GM18507 (cell line): Measurements from ENCODE around the gene SLC9A9.
"Not testable (repeated sequence)": the region's sequence is repeated elsewhere in the genome, so short reads cannot be mapped to it uniquely, and the experiment has no call there.

Source experiments
- DNase-seq: peaks from one replicate; pipeline ENCODE4 v3.0.0; 2011; ENCODE audit warnings: low read depth; ENCODE audit not compliant: insufficient read length; ENCODE audit errors: extremely low spot score
- FAIRE-seq: peaks from 2 replicates; lab custom pipeline; 2011; peaks lifted over from hg19 to GRCh38; lab: Jason Lieb, UNC

Gene SLC9A9

DNA sequence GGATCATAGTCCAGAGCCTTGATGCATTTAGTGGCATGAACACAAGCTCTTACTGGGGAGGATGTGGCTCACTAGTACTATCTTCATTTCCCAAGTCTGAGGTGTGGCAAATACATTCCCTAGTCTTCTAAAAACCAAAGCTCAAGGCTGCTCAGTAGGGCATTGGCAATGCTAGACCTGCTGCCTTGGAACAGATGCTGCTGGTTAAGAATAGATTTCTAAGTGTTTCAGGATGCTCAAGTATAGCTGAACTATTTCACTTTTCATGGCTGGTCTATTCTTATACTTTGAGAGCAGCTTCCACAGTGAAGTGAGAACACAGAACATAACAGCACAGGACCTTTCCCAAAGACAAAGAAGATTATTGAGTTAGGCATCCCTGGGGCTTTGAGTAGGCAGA, 549.9 kb downstream of the SLC9A9 start:
- DNase-seq (no peak), FAIRE-seq (no peak)

DNA sequence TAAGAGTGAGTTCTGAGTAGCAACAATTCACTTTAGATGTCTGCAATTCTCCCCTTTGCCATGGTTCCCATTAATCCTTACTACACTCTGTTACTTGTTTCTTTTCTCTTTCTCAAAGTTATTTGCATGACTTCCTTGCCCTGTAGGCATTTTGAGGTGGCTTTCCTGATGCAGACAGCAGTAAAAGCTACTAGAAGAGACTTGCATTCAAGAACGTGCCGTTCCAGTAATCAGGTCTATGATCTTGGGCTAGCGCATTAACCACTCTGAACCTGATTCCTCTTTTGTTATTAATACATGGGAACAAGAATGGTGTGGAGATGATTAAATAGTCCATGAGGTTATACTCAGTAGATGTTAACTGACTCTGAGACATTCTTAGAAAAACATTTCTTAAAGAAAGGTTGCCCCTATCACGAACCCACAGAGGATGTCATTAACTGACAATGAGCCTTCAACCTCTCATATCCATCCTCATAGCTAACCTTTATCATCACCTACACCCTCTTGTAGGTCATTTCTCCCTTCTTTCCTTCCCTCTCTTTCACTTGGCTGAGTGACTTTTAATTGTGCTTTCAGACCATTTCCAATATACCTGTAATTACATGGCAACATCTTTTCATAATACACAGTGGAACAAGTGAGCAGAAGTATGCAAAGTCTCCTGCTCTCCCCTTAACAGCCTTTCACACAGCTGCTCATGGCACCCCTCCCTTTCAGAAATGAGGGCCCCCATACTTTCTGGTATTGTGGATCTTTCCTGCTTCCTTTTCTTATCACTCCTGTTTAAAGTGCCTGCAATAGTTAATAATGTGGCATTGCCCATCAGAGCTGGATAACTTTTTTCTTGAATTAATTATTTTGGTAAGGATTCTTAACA, 552.8 kb downstream of the SLC9A9 start:
- FAIRE-seq: peak; percentile 5

GRCh38 chr3:143294188-143294587, 554.1 kb downstream of the SLC9A9 start:
- no peak for FAIRE-seq
- DNase-seq: no peak

More for the DNA sequence above, 552.8 kb downstream of the SLC9A9 start:
- no peak for DNase-seq

- FAIRE-seq (no peak), DNase-seq (no peak)
Observed at GRCh38 chr3:143291836-143292447, 556.3 kb downstream of the SLC9A9 start.

DNA sequence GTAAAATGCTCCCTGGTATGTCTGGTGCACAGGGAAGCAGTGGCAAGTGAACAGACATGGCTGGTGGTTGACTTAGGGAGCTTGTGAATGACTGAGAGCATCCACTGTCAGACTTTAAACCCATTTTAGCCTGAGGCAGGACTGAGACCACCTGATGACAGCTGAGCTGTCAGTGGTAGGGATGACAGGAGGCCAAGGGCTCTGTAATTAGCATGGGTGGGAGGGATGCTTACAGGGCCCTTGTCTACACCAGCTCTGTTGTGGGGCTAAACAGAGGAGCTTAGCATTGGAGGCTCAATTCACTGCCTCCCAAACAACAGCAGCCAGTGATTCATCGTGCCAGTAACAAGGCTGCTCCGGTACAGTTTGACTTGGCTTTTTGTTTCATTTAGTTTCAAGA, 559.3 kb downstream of the SLC9A9 start:
- DNase-seq: no peak
- FAIRE-seq: no peak

DNA sequence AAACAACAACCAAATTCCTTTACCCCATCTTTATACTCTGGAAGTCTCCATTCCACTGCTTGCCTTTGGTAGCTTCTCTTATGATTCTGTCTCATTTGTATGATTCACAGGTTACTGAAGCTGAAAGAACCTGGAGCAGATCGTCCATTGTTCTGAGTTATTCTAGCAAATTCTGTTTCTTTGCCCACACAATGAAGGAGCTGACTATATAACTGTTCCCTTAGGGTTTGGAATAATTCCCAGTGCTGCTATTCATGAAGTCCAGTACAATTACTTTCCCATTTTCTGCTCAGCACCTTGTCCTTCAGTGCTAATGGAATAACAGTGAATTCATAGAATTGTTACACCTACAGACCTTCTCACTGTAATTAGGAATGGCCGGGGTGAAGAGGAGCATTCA, 560.9 kb downstream of the SLC9A9 start:
- FAIRE-seq (no peak), DNase-seq (no peak)

DNA sequence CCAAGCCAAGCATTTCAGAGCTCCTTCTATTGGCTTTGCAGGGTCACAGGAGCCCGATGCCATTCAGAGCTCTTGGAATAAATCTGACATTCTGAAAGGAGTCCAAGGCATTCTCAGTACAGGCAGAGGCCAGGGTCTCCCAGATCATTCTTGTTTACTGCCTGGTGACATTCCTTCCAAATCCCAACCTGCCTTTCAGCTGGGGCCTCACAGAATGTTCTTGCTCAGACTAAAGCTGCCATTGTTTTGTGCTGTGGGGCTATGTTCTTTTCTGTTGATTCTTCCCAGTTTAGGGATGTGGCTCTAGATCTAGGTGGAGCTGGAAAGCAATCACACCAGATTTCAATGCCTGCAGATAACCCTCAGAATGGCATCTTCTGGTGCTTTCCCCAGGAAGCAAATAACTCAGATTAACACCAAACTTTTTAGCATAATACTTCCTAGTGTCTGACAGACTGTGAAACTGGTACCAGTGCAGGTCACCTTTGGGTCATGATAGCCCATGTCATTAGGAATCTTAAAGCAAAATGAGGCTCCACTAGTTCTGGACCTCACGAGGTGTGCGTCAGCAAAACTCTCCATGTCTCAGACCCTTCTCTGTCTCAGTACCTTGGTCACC, 561.8 kb downstream of the SLC9A9 start:
- DNase-seq: no peak
- FAIRE-seq: no peak

GRCh38 chr3:143283432-143284128, 564.7 kb downstream of the SLC9A9 start:
- FAIRE-seq: no peak
- DNase-seq: no peak

GRCh38 chr3:143280984-143281383, 567.3 kb downstream of the SLC9A9 start:
- FAIRE-seq: no peak
- no peak for DNase-seq

- FAIRE-seq: not testable (repeated sequence)
Observed at GRCh38 chr3:143279567-143279966, 568.7 kb downstream of the SLC9A9 start.

GRCh38 chr3:143278721-143279120, 569.5 kb downstream of the SLC9A9 start:
- DNase-seq: no peak
- FAIRE-seq: no peak

More at GRCh38 chr3:143279567-143279966, 568.7 kb downstream of the SLC9A9 start:
- not testable (repeated sequence) for DNase-seq

DNA sequence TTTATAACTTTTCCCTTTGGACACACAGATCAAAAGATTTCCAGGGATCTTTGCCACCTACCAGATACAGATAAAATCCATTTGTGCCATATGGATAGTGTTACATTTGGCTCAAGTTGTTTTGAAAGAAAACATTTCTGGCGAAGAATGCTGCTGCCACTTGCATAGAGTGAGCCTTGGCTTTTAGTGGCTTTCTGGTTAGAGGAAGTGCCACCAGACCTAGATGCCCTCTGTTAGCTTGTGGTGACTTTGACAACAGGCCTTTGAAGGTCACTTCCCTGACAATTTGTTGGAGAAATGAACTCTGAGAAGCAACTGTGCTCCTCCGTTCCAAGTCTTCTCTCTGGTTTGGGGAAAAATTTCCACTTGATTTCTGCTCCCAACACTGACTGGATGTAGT, 570.7 kb downstream of the SLC9A9 start:
- DNase-seq (no peak), FAIRE-seq (no peak)

DNA sequence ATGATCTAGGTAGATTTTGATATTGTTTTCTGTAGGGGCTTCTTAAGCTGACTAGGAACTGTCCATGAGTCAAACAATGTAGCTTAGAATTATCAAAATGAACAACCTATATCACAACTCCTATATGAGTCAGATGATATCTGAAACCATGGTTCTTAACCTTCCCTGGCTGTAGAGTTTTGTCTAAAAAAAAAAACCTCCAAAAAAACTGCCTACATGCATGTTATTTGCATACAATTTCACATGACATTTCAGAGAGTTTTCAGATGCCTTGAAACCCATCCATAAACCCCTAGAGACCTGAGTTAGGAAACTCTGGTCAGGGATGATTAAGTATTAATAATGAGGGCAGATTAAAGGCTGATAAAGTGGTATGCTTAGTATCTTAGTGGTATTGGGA, 571.7 kb downstream of the SLC9A9 start:
- FAIRE-seq (peak; percentile 12), DNase-seq (no peak)

DNA sequence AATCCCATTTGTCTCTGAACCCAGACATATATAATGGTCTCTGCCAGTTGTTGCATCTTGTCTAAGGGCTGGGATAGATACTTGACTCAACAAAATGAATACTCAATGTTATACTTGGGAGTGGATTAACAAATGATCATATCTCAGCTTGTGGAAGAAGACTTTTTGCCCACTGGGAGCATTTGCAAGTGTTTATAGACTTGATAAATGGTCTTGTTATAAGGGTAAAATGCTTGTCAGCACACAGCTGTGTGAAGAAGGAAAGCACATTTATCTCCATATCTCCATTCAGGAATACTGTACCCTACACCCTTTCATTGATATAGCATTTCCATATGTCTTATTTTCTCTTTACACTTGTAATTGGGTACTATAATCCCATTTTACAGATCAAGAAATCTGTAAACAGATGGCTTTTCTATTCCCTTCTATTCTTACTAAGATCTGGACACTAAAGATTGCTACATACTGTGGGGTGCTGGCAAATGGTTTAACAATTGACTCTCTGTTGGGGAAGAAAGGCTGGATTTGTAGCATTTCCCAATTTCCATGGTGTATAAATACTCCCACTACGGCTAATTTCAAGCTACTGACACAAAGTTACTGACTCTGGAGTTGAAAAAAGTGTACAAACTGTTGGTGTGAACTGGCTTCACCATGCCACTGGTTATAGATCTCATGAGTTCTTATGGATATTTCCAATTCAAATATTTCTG, 574.1 kb downstream of the SLC9A9 start:
- DNase-seq (no peak), FAIRE-seq (no peak)

- DNase-seq (no peak), FAIRE-seq (no peak)
Observed at GRCh38 chr3:143271136-143271535, 577.1 kb downstream of the SLC9A9 start.

- FAIRE-seq (no peak), DNase-seq (no peak)
Observed at GRCh38 chr3:143269741-143270140, 578.5 kb downstream of the SLC9A9 start.

- DNase-seq: no peak
- FAIRE-seq: no peak
Observed at GRCh38 chr3:143267989-143268388, 580.3 kb downstream of the SLC9A9 start.

GRCh38 chr3:143266927-143267326, 581.3 kb downstream of the SLC9A9 start:
- DNase-seq (no peak), FAIRE-seq (no peak)

DNA sequence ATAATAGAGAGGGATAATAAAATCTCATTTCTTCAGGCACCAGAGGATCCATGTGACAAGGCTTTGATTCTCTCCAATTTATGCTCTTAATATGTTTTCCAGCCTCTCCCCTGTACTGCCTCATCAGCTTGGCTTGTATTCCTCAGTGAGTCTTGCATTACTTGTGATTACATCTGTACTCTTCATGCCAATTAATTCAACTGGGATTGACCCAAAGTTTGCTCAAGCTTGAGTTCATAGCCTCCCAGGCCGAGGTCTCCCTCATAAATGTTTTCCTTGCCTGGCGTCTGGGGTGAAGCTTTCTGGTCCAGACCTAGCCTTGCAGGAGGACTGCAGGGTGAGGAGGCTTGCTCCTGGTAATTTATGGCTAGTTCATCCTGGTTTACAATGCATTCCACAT, 581.8 kb downstream of the SLC9A9 start:
- DNase-seq: no peak
- FAIRE-seq: no peak
